DMS153 treated with DMSO at 0.1 percent for 48 hours (cell line): ENCODE data around the gene PHEX.

ENCODE experiments used
- DNase-seq: peaks from one replicate; lab custom pipeline; 2025; ENCODE audit not compliant: unreplicated experiment; lab: John Stamatoyannopoulos, UW

The PHEX gene

GRCh38 chrX:22097012-22097694 lies 65.0 kb downstream of the PHEX start:
- DNase-seq: no peak

GRCh38 chrX:22105231-22105630 lies 73.1 kb downstream of the PHEX start:
- no peak for DNase-seq

GRCh38 chrX:22105971-22106370 lies 73.8 kb downstream of the PHEX start:
- no peak for DNase-seq

- no peak for DNase-seq
Measured at GRCh38 chrX:22109442-22109841, 77.3 kb downstream of the PHEX start.

- DNase-seq: no peak
Measured at GRCh38 chrX:22110729-22111494, 78.8 kb downstream of the PHEX start.

- no peak for DNase-seq
Measured at GRCh38 chrX:22116605-22117546, 84.8 kb downstream of the PHEX start.

GRCh38 chrX:22117633-22118032 lies 85.5 kb downstream of the PHEX start:
- DNase-seq: no peak

GRCh38 chrX:22118161-22118830 lies 86.2 kb downstream of the PHEX start:
- no peak for DNase-seq

GRCh38 chrX:22121161-22121560 lies 89.0 kb downstream of the PHEX start:
- DNase-seq: no peak

- no peak for DNase-seq
Measured at GRCh38 chrX:22122510-22122909, 90.4 kb downstream of the PHEX start.

GRCh38 chrX:22124098-22124497 lies 92.0 kb downstream of the PHEX start:
- DNase-seq: no peak

GRCh38 chrX:22125481-22125880 lies 93.4 kb downstream of the PHEX start:
- no peak for DNase-seq

GRCh38 chrX:22126327-22126726 lies 94.2 kb downstream of the PHEX start:
- DNase-seq: no peak

GRCh38 chrX:22128961-22129360 lies 96.8 kb downstream of the PHEX start:
- DNase-seq: no peak

- DNase-seq: no peak
Measured at GRCh38 chrX:22134681-22135080, 102.6 kb downstream of the PHEX start.

GRCh38 chrX:22135171-22135711 lies 103.1 kb downstream of the PHEX start:
- DNase-seq: no peak

GRCh38 chrX:22135994-22136684 lies 104.0 kb downstream of the PHEX start:
- DNase-seq: peak; percentile 23

- DNase-seq: peak; percentile 18
Measured at GRCh38 chrX:22136711-22137110, 104.6 kb downstream of the PHEX start.

GRCh38 chrX:22139822-22140221 lies 107.7 kb downstream of the PHEX start:
- DNase-seq: no peak
